Mucosa of descending colon (tissue), 3 donors: ENCODE measurements around the gene PHF14. TPM values are rescaled to one million over a fixed set of nuclear protein-coding genes. Genes with fewer than 3 reads are reported as not detected.

ENCODE experiments used
- ATAC-seq: fragments of 200-7000 bp; cut with Tn5 transposase; one replicate; pipeline ENCODE4 v1.9.1; 2020; ENCODE audit warnings: mild to moderate bottlenecking, moderate library complexity
- DNase-seq, 3 donors: peaks; one replicate each; pipeline ENCODE4 v3.0.0-alpha.2; 2020
- H3K36me3 ChIP-seq: fragments of 200-600 bp; one replicate; pipeline ENCODE4 v1.8.0; 2021; ENCODE audit warnings: low read depth, mild to moderate bottlenecking
- H3K4me1 ChIP-seq: fragments of 200-600 bp; one replicate; pipeline ENCODE4 v1.8.0; 2021; ENCODE audit warnings: low read depth, mild to moderate bottlenecking
- H3K4me3 ChIP-seq: fragments of 200-600 bp; one replicate; pipeline ENCODE4 v1.8.0; 2021; ENCODE audit warnings: mild to moderate bottlenecking
- H3K9me3 ChIP-seq: fragments of 200-600 bp; one replicate; pipeline ENCODE4 v1.8.0; 2021; ENCODE audit warnings: mild to moderate bottlenecking
- intact Hi-C, 2 donors: fragments of 100-400 bp; cut with DNase I in 1 of 2; cut with micrococcal nuclease in 1 of 2; formaldehyde crosslinking; loops; one replicate each; pipeline versions ENCODE4 v1.11.0 to v1.11.1; 2022; cut with DNase I, micrococcal nuclease
- total RNA-seq, 3 donors: library from RNA; stranded (reverse); fragmentation: NEBNext Ultra II Directional in 2 of 3; extraction: Animal tissue kit (Norgen Biotek cat#: 25700) in 2 of 3; gene quantifications; one replicate each; pipeline versions ENCODE4 v1.2.1 to v1.2.4, GENCODE V29; 2021 to 2023
- TF ChIP-seq, protein P1 (sequence below): fragments of 200-600 bp; IDR thresholded peaks from one replicate; pipeline ENCODE4 v1.8.0; 2022; ENCODE audit warnings: antibody characterized with exemption, mild to moderate bottlenecking
- donor health status: DM: no; HTN: no; CAD: no; lungs with moderate emphysema.
- donor health status: DM: no; HTN: no; CAD: no.
- donor health status: DM: no; HTN: yes; CAD: no.

The PHF14 gene
- total RNA-seq, 3 donors from 2014 or later: 30.8 to 31.9 (median 31.7) TPM

DNA sequence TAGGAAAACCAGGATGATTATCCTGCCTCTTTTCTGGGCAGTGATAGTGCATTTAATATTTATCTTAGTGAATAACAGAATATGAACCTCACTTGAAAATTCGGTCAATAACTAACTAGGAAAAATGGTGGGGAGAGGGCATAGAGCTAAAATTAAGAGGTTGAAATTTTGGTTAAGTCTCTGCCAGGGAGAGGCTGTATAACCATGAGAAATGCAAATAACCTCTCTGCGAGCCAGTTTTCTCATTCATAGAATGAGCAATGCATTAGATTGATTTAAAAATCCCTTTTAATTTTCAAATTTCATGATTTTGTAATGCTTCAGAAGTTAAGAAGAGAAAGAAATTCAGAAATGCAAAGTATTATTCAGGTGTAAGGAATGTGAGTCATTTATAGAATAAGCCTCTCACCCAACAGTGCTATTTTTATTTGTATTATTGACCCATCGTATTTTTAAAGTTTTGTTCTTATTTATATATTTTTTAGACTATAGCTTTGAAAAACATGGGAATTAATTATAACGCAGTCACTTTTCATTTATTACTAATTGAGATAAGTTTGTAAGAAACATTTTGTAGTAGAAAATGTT is 104.7 kb downstream of the PHF14 start:
- no peaks in the 10 kb centered on the region for H3K4me1 ChIP-seq
- DNase-seq (no peak), ATAC-seq (no peak)
- TF ChIP-seq, protein P1, sequence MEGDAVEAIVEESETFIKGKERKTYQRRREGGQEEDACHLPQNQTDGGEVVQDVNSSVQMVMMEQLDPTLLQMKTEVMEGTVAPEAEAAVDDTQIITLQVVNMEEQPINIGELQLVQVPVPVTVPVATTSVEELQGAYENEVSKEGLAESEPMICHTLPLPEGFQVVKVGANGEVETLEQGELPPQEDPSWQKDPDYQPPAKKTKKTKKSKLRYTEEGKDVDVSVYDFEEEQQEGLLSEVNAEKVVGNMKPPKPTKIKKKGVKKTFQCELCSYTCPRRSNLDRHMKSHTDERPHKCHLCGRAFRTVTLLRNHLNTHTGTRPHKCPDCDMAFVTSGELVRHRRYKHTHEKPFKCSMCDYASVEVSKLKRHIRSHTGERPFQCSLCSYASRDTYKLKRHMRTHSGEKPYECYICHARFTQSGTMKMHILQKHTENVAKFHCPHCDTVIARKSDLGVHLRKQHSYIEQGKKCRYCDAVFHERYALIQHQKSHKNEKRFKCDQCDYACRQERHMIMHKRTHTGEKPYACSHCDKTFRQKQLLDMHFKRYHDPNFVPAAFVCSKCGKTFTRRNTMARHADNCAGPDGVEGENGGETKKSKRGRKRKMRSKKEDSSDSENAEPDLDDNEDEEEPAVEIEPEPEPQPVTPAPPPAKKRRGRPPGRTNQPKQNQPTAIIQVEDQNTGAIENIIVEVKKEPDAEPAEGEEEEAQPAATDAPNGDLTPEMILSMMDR: no peak
- no peak overlapping the region for H3K4me3 ChIP-seq
- intact Hi-C loops: no loop called here
- H3K9me3 ChIP-seq: no peaks in the 10 kb centered on the region
- no peaks in the 10 kb centered on the region for H3K36me3 ChIP-seq

DNA sequence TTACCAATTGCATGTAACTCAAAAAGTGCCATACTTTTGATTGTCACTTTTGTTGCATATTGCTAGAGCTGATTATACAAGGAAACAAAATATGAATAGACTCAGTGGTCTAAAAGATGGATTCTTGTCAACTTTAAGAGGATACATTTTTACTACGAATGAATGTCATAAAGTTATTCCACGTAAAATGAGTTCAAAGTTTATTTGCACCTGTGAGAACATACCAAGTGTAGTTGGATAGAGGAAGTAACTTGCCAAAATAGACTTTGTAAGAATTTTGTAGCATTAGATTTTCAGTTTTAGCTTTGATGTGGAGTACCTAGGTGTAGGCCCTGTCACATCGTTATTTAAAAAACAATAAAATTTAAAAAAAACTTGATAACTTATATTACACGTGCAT is 106.2 kb downstream of the PHF14 start:
- TF ChIP-seq, protein P1: no peak
- no peaks in the 10 kb centered on the region for H3K36me3 ChIP-seq
- DNase-seq (no peak), ATAC-seq (peak; percentile 80)
- no peaks in the 10 kb centered on the region for H3K9me3 ChIP-seq
- H3K4me3 ChIP-seq: no peak overlapping the region
- intact Hi-C loops: no loop called here
- no peaks in the 10 kb centered on the region for H3K4me1 ChIP-seq

DNA sequence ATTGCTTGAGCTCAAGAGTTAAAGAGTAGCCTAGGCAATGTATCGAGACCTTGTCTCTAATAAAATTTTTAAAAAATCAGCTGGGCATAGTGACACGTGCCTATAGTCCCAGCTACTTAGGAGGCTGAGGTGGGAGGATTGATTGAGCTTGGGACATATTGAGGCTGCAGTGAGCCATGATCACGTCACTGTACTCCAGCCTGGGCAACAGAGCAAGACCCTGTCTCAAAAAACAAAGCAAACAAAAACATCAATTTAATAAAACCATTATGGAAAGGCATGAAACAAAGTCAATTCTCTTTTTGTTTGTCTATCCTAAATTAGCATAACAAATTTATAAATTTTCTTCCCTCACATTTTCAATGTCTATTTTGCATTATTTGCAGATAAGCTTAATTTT is 108.4 kb downstream of the PHF14 start:
- no peaks in the 10 kb centered on the region for H3K9me3 ChIP-seq
- H3K4me1 ChIP-seq: no peaks in the 10 kb centered on the region
- intact Hi-C loops: no loop called here
- DNase-seq (no peak), ATAC-seq (no peak)
- no peak overlapping the region for H3K4me3 ChIP-seq
- H3K36me3 ChIP-seq: no peaks in the 10 kb centered on the region
- TF ChIP-seq, protein P1: no peak

DNA sequence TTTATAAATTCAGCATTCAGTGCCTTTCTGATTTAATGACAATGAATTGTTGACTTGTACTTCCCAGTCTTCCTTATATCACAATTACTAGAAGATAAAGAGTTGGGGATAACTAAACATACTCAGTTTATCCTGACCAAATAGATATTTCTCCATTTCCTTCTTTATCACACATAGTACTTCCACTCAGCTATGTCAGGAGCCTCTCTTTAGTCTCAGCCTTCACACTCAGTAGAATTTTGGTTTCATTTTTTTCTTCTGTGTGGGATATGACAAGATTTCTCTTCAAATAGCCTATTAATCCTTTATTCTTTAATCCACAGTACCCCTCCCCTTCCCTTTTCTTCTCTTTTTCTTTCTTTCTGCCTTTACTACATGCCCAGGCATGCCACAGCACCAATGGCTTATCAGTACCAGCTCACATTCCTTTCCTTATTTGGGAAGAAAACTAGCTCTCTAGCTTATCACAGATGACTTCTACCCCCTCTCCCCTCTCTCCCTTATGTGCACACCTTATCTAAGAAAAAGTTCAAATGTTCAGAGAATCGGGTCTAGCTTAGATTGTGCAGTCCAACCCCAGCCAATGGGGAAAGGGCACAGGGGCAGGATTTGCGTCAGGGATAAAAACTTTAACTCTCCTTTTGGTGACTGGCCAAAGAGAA is 109.0 kb downstream of the PHF14 start:
- TF ChIP-seq, protein P1: no peak
- DNase-seq (no peak), ATAC-seq (no peak)
- Histone ChIP-seq H3K36me3 (no peaks in the 10 kb centered on the region), H3K4me1 (no peaks in the 10 kb centered on the region), H3K4me3 (no peak overlapping the region), H3K9me3 (no peaks in the 10 kb centered on the region)
- intact Hi-C loops: no loop called here

DNA sequence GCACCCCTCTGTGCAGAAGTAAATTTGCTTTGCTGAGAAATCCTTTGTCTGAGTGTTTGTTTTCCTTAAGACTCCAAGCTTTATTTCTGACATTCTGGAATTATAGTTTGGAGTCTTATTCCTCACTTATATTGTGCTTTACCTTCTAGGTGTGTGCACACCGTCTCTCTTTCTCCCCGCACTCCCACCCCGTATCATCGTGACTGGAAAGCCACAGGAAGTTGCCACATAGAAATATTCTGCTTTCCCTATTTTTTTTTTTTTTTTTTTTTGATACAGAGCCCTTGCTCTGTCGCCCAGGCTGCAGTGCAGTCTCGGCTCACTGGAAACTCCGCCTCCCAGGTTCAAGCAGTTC is 109.5 kb downstream of the PHF14 start:
- intact Hi-C loops: no loop called here
- DNase-seq (no peak), ATAC-seq (no peak)
- Histone ChIP-seq H3K4me1 (no peaks in the 10 kb centered on the region), H3K9me3 (no peaks in the 10 kb centered on the region), H3K36me3 (no peaks in the 10 kb centered on the region), H3K4me3 (no peak overlapping the region)
- TF ChIP-seq, protein P1: no peak
